GM18951 (cell line): ENCODE measurements around the gene COX6B1.
A peak's percentile ranks its signal among the peaks of the same experiment; 100 is the strongest.
"Not testable (repeated sequence)": the region's sequence is repeated elsewhere in the genome, so short reads cannot be mapped to it uniquely, and the experiment has no call there.

Experiments
- POLR2A ChIP-seq: IDR thresholded peaks from 4 replicates; pipeline ENCODE4 v1.6.1; 2011; ENCODE audit warnings: mild to moderate bottlenecking; ENCODE audit not compliant: insufficient read length, insufficient read depth; ENCODE audit errors: extremely low read depth
- in situ Hi-C: fragments of 300-500 bp; cut with MboI; formaldehyde crosslinking; loops from one replicate; pipeline ENCODE4 v1.12.0; 2022; ENCODE audit warnings: low sequenced_read_pairs, mixed read lengths, inconsistent platforms; ENCODE audit not compliant: unreplicated experiment

Gene COX6B1

GRCh38 chr19:35642312-35642711, 5.8 kb upstream of the COX6B1 start:
- in situ Hi-C loops: no loop called here
- no peak for TF ChIP-seq POLR2A

GRCh38 chr19:35642798-35643254, 5.3 kb upstream of the COX6B1 start:
- in situ Hi-C loops: no loop called here
- no peak for TF ChIP-seq POLR2A

GRCh38 chr19:35643255-35644205, 4.6 kb upstream of the COX6B1 start:
- in situ Hi-C loops: no loop called here
- TF ChIP-seq POLR2A: peak; percentile 91

- peak; percentile 55 for TF ChIP-seq POLR2A
- in situ Hi-C loops: no loop called here
These were observed 3.7 kb upstream of the COX6B1 start for GRCh38 chr19:35644206-35644986.

- no peak for TF ChIP-seq POLR2A
- in situ Hi-C loops: no loop called here
These were observed 3.0 kb upstream of the COX6B1 start for GRCh38 chr19:35644987-35645679.

GRCh38 chr19:35645680-35646511, 2.2 kb upstream of the COX6B1 start:
- TF ChIP-seq POLR2A: no peak
- in situ Hi-C loops: no loop called here

- no peak for TF ChIP-seq POLR2A
- in situ Hi-C loops: no loop called here
These were observed 2.5 kb downstream of the COX6B1 start for GRCh38 chr19:35650581-35650980.

- in situ Hi-C loops: not testable (repeated sequence)
These were observed 6.7 kb downstream of the COX6B1 start for GRCh38 chr19:35654828-35655227.

GRCh38 chr19:35655600-35655999, 7.5 kb downstream of the COX6B1 start:
- in situ Hi-C loops: no loop called here
- TF ChIP-seq POLR2A: no peak

- no peak for TF ChIP-seq POLR2A
- in situ Hi-C loops: no loop called here
These were observed 8.6 kb downstream of the COX6B1 start for GRCh38 chr19:35656700-35657099.

- in situ Hi-C loops: no loop called here
- TF ChIP-seq POLR2A: no peak
These were observed 10.0 kb downstream of the COX6B1 start for GRCh38 chr19:35657904-35658700.

- in situ Hi-C loops: no loop called here
- no peak for TF ChIP-seq POLR2A
These were observed 13.8 kb downstream of the COX6B1 start for GRCh38 chr19:35661995-35662340.
